Germinal center (tissue), 1 donor: Measurements from ENCODE around the gene AP5B1.
"Not testable (repeated sequence)": the region's sequence is repeated elsewhere in the genome, so short reads cannot be mapped to it uniquely, and the experiment has no call there.

ENCODE experiments used
- DNase-seq: peaks from one replicate; pipeline ENCODE4 v3.0.0; 2012; ENCODE audit warnings: mixed read lengths, low spot score

The AP5B1 gene

DNA sequence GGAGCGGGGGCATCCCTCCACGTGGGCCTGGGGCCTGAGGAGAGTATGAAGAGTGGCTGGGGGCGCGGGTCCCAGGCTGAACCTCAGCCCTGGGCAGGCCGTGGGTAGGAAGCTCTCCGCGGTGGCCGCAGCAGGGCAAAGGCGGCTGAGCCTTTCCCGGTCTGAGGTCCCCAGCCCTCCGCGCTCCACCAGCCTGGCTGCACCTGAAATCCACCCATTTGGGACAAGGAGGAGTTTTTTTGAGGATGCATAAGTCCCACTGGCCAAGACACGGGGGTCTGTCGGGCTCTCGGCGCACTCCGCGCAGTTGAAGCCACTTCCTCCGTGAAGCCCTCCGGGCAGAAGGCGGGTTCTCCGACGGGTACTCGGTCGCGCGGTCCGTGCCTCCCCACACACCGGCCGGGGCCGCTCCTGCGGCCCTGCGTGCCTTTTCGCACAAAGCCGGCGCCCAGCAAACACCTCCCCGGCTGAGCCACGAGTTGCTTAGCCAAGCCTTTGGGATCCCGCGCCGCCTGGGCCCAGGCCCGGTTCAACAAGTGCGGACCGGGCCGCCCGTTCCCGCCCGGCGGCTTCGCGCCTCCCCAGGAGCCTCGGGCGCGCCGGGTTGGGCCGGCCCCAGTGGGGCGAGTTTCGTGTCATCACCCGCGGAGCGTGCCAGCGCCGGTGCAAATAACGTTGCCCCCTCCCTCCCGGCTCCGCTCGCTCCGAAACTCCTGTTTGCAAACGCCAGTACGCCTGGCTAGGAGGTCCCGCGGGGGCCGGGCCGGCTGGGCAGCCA, 5.4 kb upstream of the AP5B1 start:
- DNase-seq: peak; percentile 47

GRCh38 chr11:65785319-65786007, 4.7 kb upstream of the AP5B1 start:
- DNase-seq: no peak

DNA sequence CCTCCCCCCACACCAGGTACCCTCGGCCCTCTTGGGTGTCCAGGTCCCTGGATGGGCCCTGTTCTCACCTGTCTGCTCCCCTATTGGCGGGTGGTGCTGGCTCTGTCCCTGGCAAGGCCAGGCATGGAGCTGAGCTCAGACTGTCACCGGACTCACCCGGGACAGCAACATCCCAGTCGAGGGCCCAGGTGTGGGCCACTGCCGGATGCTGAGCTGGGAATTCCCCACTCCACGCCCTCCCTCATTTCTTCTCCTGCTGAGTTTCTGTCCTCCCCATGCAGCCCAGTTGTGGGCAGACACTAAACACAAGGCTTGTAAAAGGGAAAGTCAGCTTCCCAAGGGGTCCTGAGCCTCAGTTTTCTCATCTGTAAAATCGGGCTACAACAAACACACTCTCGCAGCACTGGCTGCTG, 2.0 kb upstream of the AP5B1 start:
- no peak for DNase-seq

- DNase-seq: no peak
Observed at GRCh38 chr11:65781962-65782815, 1.4 kb upstream of the AP5B1 start.

DNA sequence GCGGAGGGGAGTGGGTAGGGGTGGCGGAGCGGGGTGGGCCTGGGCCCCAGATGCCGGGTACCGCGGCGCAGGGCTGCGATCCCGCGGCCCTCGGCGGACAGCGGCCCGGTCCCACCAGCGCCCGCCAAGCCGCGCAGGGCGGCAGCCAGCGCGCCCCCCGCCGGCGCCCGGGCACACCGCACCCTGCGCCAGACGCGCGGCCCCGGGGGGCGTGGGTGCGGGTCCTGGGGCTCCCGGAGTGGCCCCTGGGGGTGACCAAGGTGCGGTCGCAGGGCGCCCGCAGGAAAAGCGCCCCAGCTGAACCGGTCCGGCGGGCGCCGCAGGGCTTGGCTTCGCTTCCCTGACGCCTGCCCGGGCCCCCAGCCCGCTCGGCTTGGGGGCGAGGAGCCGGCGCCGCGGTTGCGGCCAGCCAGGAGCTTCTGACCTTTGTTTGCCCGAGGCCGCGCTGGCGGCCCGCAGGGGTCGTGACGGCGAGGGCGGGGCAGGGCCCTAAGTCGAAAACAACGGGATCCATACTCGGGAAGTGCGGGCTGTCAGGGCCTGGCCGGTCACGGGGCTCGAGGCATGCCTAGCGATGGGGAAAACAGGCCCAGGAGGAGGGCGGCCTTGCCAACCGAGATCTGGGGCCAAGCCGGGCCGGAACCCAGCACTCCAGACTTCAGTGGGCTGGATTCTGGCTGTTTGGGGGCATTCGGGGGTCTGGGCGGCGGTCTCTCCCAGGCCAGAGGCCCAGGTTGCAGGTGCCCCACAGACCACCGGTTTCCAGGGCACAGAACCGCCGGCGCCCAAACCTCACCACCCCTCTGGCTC, 581 bp upstream of the AP5B1 start:
- DNase-seq: peak; percentile 67

- peak; percentile 83 for DNase-seq
Observed at GRCh38 chr11:65779919-65780769, 632 bp downstream of the AP5B1 start.

DNA sequence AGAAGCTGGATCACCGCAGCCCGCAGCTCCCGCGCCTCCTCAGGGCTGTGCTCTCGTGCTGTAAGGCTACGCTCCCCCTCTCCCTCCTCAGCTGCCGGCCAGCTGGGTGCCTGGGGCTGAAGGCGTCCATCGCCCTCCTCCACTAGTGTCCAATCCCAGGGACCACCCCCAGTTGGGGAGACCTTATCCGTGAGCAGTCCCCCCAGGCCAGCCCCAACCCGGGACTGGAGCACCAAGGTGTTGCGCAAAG, 1.2 kb downstream of the AP5B1 start:
- DNase-seq: no peak

- no peak for DNase-seq
Observed at GRCh38 chr11:65778901-65779668, 1.7 kb downstream of the AP5B1 start.

GRCh38 chr11:65778431-65778900, 2.3 kb downstream of the AP5B1 start:
- DNase-seq: no peak

- no peak for DNase-seq
Observed at GRCh38 chr11:65777821-65778361, 2.9 kb downstream of the AP5B1 start.

GRCh38 chr11:65777241-65777640, 3.5 kb downstream of the AP5B1 start:
- no peak for DNase-seq

DNA sequence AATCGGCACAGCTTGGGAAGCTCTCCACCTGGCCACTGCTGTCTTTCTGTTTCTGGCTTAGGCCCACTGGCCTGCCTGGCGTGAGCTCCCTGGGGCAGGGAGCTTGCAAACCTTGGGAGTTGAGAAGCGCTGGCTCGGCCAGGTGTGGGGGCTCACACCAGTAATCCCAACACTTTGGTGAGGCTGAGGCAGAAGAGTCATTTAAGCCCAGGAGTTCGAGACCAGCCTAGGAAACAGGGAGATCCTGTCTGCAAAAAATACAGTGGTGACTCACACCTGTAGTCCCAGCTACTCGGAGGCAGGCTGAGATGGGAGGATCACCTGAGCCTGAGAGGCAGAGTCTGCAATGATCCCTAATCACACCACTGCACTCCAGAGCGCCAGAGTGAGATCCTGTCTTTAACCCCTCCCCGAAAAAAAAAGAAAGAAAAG, 4.0 kb downstream of the AP5B1 start:
- DNase-seq: no peak

DNA sequence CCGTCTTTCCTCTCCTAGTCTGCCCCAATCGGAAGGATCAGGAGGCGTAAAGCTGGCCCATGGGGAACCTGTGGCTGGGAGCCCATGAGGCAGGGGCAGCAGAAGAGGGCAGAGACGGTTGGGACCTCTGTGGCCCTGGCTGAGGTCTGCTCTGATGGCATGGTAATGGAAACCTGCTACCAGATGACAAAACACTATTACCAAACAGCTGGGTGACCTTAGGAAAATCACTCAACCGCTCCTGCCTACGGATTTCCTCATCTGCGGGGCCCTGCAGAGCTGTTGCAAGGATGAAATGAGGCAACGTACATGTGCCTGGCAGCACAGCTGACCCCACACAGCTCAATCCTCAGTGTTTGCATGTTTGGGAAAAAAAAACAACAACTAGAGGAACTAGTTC, 4.6 kb downstream of the AP5B1 start:
- DNase-seq: no peak

DNA sequence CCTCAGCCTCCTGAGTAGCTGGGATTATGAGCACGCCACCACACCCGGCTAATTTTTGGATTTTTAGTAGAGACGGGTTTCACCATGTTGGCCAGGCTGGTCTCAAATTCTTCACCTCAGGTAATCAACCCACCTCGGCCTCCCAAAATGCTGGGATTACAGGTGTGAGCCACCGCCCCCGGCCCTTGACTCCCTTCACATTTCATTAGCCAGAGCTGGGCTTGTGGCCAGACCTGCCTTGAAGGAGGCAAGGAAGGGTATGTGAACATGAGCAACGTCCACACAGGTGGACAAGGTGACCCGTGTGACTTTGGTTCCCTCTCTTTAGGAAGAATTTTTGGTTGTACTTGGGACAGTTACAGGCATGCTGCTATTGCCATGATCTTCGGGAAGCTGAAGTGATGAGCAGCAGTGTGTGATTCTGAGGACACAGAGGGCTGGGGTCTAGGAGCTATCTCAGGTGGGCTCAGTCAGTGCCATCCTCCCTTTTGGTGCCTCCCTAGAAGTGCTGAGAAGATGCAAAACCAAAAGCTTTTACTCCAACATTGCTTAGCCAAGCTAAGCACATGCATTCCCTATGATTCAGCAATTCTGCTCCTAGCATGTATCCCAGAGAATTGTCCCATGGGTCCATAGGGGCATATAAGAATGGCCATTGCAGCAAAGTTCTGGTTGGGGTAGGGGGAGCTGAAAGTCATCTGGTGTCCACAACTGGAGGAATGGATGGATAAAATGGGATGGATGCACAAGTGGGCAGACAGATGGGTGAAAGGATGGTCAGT, 6.1 kb downstream of the AP5B1 start:
- DNase-seq: no peak

DNA sequence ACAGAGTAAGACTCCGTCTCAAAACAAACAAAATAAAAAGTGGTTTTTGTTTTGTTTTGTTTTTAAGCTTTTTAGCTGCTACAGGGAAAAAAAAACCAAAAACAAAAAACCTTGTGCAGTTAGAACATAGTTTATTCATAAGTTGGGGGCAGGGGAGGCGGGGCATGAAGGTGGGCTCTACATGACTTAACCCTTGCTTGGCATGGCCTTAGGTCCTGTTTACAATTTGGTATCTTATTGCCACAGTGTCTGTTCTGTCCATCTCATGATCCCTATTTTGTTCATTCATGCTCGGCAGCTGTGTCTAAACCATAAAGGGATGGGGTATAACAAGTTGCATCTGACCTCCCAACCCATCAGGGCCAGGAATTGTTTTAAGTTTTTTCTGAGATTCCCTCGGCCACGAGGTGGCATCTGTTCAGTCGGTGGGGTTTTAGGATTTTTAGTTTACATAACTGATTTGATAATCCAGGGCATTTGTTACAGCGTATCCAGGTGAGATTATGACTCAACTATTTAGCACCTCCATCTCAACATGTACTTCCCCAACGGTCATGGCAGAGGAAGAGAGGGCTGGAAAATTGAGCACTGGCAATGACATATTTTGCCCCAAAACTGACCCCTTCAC, 6.9 kb downstream of the AP5B1 start:
- no peak for DNase-seq

DNA sequence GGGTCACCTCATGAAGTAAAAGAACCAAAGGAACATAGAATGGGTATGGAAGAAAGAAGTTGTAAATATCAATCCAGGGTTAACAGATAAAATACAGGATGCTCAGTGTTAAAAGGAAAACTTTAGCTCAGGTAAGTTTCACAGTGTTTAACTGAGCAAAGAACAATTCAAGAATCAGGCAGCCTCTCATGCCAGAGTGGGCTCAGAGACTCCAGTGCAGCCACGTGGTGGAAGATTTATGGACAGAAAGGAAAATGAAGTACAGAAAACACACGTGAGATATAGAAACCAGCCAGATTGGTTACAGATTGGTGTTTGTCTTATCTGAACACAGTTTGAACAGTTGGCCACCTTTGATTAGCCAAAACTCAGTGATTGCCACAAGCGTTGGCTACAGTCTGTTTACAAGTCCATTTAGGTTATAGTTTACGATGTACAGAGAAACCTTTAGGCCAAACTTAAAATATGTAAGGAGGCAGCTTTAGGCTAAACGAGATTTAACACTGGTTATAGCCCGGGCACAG, 9.1 kb downstream of the AP5B1 start:
- DNase-seq: no peak

GRCh38 chr11:65770951-65771567, 9.7 kb downstream of the AP5B1 start:
- DNase-seq: no peak

GRCh38 chr11:65767806-65768205, 13.0 kb downstream of the AP5B1 start:
- DNase-seq: not testable (repeated sequence)
